Activated CD4-positive, alpha-beta T cell treated with anti-CD3 and anti-CD28 coated beads for 4 hours (primary cell): ENCODE measurements around the gene CDH4.

Experiments used
- DNase-seq, 2 donors: peaks; one replicate each; pipeline ENCODE4 v3.0.0-alpha.2; 2020

Gene CDH4

DNA sequence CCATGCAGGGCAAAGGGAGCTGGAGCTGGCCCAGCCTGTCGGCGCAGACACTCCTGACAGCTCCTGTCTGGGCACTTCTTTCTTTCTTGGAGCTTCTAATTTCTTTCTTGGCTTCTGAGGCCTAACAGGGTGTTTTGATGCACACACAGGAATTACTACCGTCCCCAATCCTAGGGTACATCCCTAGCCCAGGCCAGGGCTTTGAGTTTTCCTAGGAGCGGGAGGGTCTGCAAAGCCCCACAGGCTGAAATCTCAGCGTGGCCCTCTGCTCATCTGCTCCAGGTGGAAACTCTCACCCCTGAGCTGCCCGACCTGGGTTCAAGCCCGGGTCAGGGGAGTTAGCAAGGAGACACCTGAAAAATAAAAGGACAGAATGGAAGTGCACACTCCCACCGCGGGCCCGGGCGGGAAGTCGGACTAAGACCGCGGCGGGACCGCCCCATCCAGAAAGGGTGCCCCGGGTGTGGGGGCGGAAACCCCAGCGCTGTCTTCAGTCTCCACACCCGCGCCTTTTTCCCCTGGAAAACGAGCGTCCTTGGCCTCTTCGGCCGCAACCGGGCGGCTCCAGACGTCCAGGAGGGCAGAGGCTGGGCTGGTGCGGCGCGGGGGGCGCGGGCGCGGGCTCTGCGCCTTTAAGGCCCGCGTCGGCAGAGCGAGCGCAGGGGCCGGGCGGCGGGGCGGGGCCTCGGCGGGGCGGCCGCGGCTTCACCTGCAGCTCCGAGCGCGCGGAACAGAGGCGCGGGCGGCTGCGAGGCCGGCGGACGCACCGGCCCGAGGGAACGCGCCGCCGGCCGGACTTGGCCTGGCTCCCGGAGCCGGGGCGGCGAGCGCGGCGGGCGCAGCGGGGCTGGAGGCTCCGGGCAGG lies at the start of gene CDH4:
Gene CDH4, plus strand, starts transcription at position 733 of the 865 bp plus-strand sequence.
- no peak for DNase-seq

DNA sequence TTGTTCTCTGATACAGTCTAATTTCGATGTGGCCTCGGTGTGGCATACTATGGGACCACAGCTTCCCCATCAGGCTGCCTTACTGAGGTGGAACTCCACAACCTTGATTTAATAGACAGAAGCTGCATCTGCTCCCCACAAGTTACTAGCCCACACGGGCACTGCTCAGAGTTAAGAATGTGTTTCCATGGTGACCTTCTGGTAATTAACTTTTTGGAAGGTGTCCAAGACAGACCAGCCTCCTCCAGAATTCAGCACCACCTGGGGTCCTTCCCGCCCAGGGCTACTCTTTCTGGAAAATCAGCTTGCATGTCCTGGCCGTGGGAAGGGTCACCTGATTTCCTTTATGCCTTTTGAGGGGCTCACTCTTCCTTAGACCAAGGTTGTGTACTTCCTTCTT lies 48.7 kb upstream of the CDH4 start:
- DNase-seq: no peak

DNA sequence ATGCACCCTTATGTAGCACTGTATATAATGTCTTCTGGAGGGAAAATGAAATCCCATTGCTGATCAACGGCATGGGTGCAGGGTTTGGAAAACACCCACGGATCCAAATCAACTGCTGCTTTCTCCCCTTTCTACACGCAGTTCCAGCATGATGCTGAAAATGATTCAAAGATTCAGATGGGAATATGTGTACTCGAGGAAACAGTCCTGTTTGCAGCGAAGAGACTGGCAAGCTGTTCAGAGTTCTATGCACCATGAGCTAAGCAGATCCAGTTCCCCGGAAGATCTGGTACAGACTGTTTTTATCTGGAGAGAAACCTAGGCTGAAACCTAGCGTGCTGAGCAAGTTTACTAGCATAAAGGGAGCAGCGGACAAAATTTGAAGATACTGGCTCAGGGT lies 47.9 kb upstream of the CDH4 start:
- DNase-seq: no peak

DNA sequence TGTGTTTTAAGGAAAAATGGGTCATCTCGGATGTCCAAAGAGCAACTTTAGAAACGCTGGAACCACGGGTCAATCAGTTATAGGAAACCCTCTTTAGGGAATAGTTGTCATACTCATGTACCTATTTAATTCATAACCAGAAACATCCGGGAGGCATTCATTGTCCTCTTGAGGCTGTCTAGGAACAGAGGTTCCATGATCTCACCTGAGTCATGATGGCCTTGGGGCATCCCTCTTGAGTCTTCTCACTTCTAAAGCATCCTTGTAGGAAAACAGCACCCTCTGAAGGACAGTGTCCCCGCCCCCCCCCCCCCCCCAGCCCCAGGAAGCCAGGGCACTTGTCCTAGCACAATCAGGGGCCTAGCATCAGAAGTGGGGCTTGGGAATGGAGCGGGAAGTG lies 46.3 kb upstream of the CDH4 start:
- DNase-seq: no peak

DNA sequence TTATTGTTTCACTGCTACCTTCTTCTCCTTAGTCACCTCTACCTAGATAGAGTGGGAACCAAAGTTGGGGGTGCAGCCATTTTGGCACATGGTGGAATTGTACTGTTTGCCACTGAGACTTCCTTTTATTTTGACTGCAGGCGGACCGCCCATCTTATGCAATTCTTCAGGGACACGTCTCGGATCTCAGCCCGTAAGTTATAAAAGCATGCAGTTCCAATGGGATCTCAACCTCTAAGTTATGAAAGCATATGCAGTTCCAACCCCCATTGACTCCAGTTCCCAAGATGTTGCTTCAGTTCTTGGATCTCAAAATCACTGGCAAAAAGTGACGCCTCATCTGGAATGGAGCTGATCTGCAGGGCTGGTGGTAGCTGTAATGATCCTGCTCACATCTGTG lies 41.2 kb upstream of the CDH4 start:
- no peak for DNase-seq

DNA sequence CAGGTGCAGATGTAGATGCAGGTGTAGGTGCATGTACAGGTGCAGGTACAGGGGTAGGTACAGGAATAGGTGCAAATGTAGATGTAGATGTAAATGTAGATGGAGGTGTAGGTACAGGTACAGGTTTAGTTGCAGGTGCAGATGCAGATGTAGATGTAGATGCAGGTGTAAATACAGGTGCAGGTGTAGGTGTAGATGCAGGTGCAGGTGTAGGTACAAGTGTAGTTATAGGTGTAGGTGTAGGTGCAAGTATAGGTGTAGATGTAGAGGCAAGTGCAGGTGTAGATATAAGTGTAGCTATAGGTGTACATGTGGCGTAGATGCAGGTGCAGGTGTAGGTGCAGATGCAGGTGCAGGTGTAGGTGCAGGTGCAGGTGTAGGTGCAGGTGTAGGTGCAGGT lies 34.2 kb upstream of the CDH4 start:
- no peak for DNase-seq

DNA sequence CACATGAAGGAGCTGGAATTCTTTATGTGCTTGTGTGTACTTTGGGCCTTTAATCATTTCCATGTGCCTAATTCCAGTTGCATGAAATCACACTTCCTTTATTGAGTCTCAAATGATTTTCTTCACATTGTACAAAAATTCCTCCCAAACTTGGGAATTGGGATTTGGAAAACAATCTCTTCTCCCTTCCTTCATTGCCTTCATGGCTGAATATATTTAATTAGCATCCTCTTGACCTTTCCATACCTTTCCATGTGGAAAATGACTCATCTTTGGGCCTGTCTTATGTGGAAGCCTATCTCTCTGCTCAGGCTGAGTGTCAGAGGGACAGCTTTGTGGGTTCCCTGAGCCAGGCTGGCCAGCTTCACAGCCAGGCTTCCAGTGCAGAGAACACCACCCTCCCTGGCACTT lies 33.0 kb upstream of the CDH4 start:
- no peak for DNase-seq

DNA sequence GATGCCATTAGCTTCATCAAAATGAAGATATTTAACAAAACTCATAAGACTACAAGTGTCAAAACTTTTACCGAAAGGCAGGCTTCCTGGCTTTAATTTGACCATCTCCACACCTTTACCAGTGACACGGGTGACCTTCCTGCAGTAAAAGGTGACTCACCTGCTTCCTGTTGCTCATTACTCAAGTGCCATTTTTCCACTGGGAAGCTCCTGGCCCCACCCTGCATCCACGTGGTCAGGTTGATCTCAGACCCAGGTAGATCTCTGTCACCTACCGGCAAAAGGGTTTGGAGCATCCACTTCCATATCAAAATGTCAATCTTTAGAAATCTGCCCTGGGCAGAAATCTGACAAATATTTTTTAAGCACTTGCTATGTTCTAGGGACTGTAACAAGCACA lies 31.9 kb upstream of the CDH4 start:
- no peak for DNase-seq

DNA sequence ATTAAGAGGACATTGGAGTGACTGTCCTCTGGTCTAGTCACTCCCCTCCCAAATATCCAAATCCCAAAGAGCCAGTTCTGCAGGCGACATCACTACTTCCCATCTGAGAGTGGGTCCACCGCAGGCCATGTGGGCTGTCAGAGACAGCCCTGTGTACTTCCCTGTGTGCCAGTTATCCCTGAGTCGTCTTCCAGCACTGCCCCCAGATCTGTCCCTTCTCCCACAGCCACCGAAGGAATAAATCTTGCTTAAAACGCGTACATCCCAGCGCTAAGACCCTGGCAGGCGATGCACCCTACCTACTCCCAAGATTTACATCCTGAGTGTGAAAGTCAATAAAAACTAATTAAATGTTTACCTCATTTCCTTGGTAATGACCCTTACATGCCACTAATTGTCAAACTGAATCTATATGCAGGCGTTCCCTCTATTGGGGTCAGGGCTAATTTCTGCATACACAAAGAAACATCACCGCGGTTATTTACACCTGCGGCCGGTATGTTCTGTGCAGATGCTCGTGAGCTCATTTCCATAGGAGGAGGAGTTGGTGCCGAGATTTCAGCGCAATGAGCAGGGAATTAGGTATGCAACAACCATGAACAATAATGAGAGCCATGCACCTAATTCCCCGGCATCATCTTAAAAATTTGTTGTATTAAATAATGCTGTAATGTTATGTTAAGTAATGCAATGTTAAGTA lies 31.3 kb upstream of the CDH4 start:
- DNase-seq: no peak

DNA sequence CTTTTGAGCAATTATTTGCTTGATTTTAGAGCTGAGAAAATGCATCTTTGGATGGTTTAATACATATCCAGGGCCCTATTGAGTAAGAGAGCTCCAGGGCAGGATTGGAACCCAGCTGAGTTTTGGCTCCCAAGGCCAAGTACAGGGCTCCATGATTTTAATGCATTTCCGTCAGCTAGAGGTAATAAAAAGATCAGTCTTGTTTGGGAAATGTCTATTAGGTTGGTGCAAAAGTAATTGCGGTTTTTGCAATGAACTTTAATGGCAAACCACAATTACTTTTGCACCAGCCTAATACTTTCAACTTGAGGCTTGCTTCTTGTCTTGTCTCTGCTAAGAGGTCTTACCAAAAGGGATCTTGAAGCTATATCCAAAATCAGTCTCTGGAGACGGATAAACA lies 29.4 kb upstream of the CDH4 start:
- DNase-seq: no peak

DNA sequence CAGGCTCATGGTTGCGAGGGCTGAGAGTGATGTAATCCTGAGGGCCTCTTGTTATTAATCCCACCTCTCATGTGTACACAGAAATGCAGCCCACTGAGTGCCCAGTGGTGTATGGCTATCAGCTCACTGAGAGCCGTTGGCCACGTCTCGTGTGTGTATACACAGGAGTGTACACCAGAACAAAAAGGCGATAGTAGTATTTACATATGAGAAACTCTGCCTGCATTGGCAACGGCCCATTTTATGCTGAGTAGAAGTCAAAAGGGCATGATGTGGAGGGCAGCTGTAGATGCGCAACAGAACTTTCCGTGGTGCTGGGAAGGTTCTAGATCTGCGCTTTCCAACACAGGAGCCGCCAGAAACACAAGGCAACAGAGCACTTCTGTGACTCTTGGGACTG lies 28.9 kb upstream of the CDH4 start:
- no peak for DNase-seq

DNA sequence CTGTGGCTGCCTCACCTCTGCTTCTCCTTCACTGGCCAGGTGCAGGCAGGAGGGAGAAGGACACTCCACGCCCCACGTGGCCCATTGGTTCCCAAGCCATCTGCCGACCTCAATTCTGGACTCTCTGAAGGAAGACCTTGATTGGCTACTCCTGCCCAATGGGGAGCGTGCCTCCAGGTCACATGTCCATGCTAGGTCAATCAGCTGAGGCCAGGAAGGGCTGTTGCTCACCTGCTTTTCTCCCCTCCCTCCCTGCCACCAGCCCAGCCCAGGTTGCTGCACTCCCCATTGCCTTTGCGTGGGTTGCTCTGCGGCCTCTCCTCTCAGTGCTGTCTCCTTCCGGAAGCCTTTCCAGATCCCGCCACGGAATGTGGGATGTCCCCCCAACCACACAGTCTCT lies 21.9 kb upstream of the CDH4 start:
- no peak for DNase-seq

DNA sequence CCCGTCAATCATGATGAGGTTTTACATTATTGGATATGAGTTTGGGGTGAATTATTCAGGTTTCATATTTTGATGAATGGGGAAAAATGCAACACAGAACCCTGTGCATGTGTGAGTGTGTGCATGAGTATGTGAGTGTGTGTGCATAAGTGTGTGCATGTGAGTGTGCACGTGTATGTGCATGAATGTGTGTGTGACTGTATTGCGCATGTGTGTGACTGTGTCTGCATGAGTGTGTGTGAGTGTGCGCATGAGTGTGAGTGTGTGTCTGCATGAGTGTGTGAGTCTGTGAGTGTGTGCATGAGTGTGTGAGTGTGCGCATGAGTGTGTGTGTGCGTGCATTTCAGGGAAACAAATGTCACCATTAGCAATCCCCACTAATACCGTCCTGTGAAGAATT lies 18.5 kb upstream of the CDH4 start:
- DNase-seq: no peak

DNA sequence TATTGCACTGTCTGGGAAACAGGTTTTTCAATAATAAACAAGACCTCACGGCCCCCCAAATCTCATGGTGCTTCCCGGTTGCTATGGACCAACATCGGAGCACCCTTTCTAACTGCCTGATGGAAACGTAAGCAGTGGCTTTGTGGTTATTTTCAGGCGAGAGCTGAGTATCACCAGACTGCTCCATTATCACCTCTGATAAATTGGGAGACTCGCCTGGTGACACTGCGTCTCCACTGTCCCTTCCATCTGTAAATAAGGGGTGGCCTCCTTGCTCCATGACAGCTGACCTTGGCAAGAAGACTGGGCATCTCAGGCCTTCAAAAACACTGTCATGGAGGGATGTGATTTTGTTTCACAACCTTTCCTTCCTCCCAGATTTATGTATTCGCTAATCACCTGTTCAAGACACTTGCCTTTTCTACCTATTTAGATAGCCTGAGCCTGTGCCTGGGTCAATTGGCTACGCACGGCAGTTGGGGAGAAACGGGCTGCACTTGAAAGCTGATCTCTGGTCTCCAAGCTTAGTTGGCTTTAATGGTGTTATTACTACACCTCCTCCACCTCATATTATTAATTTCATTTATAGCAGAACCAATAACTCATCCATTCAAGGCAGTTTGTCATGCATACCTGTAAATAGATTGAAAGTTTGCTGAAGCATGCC lies 17.7 kb upstream of the CDH4 start:
- no peak for DNase-seq

DNA sequence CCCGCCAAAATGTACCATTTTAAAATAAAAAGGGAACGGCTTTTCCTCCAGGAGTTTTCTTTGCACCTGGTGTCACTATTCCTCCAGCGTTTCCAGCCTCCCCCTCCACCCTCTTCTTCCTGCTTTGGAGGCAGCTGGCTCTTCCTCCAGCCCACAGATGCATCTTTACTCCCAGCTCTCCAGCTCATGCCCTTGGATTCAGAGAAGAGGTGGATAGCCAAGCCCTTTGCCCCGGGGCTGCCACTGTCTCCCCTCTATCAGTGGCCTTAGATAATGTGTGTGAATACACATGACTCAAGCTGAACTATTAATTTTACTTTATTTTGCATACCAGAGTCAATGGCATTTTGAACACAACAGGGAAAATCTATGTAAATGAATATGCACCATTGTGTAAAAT lies 15.3 kb upstream of the CDH4 start:
- DNase-seq: no peak

DNA sequence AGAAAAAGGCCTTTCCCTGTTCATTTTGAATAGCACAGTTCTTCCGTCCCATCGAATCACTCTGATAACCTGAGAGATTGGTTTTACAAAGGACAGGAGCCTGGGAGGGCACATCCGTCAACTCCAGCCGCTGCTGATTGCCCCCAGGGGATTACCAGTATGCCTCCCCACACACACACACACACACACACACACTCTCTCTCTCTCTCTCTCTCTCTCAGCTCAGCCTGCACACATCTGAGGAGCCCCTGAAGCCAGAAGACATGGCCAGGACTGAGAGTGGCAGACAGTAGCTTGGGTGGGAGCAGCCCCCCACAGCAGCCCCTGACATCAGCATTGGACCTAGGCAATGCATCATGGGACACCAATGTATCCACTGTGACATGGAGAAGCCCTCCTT lies 13.2 kb upstream of the CDH4 start:
- no peak for DNase-seq

DNA sequence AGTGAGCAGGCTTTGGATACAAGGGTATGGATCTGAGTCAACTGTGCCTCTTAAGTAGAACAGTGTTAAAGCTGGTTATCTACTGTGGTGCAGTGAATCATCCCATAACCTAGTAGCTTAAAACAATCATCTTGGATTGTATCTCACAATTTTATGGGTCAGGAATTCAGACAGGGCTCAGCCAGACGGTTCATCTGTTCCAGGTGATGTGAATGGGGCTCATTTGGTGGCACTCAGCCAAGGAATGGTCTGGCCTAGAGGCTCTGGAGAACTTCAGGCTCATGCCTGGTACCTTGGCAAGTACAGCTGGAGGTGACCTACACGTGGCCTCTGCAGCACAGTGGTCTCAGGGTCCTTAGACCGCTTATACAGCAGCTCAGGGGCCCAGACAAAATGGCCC lies 11.2 kb upstream of the CDH4 start:
- no peak for DNase-seq

DNA sequence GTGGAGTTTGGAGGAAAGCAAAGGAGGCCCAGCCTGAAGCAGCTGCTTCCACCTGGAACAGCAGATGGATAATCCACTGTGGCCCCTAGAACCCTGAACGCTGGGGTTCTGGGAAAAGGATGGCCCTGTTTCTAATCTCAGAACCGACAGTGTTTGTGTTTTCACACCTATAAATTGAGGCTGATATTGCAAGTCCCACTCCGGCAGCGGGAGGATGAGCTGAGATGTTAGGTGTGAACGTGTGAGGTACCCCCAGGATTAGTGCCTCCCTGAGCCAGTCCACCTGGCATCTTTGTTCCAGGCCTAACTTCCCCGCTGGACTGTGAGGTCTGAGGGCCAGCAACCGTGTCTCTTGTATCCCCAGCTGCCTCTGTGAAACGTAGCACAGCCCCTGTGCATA lies 7.8 kb upstream of the CDH4 start:
- DNase-seq: no peak

DNA sequence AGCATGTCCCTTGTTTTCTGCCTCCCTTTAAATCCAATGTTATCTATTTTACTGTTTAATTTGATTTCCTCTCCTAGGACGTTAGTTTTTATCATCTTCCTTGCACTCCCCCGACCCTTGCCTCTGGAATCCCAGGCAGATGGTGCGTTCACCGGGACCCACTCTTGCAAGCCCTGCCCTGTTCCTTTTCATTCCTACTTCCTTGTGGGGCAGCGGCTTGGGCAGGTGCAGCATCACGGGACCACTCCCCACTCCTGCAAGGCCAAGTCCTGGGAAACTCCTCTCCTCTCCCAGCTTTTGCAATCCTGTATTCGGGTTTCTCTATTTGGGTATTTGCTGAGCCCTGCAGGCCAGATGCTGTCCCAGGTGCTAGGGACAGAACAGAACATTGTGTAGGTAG lies 5.8 kb upstream of the CDH4 start:
- DNase-seq: no peak

DNA sequence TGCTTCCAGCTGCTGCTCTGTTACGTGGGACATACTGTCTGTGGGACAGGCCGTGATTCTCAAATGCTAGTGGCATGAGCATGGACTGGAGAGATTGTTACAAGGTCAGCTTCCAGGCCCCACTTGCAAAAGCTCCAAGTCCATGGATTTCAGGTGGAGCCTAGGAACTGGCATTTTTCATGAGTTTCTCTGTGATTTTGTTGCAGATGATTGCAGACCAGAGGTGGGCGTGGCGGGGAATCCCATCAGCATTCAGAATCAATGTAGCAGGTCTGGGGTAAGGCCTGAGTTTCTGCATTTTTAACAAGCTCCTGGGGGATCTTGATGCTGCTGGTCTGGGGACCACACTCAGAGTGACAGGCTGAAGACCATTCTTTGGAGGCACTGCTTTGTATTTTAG lies 2.4 kb upstream of the CDH4 start:
- no peak for DNase-seq

DNA sequence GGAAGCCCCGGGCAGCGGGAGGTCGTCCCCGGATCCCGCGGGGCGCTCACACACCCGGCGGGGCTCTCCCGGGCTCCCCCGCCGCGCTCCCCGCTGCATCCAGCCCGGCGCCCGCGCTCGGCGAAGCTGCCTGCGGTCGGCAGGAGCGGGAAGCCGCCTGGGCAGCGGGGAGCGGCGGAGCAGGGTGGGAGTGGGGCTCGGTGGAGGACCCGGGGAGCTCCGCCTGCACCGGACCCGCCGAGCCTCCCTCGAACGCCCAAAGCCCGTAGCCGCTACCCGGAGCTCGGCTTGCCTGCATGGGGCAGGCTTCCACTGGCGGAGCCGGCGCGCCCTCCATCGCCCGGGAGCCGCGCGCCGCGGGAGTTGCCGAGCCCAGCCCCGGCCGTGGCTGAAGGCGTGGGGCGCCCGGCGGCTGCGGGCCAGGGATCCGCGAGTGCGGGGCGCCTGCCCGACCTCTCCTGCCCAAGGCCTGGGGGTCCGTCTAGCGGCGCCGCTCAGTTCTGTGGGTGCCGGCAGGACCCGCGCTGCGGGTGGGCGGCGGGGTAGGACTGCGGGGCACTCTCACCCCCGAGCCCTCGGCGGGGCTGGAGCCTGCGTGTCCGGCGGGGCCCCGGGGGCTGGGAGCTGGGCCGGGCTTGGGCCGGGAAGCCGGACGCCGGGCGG lies 671 bp downstream of the CDH4 start:
- no peak for DNase-seq

DNA sequence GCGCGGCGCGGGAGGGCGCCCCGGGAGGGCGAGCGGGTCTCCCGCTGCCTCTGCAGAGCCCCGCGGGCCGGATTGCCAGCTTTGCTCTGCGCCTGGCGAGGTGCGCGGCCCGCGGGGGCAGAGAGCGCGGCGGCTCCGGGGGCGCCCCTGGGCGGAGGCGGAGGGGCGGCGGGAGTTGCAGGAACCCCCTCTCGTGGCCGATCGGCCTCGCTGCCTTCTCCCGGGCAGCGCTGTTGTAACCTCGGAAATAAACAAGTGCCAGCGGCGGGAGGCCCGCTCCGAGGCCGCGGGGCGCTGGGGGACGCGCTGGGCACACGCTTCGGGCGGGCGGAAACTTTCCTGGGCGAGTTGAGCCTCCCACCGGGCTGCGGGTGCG lies 1.2 kb downstream of the CDH4 start:
- no peak for DNase-seq

DNA sequence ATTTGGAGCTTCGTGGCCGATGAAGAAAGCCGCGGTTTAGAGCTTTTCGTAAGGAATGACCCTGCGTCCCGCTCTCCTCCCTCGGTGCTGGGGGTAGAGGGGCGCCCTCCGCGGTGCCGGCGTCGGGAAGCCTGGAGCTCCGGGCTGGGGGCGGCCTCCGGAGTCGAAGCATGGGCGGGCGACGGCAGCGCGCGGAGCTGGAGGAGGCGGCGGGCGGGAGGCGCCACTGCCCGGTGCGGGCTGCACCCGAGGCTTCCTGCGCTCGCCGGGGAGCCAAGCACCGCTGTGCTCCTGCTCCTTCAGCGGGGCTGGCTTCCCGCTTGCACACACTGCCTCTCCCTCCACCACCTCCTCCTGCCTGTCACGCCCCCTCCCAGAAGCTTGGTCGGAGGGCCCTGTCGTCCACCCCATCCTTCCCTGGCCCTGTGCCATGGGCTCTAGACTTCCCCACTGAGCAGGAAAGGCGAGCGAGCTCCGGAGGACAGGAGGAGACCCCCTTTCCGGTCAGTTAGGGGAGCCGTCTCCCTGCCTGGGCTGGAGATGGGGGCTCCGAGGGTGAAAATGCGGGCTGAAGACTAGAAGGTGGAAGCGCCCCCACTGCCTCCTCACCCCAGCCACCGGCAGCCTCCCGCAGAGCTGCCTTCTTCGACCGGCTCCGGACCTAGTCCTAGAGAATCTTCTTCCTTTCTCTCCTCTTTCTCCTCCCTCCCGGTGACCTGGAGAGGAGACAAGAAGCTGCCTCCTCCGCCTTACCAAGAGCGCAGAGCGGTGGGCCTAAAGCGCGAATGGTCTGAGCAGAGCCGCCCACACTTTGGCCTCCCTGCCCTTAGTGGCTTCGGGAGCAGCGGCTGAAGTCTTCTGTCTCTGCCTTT lies 1.8 kb downstream of the CDH4 start:
- DNase-seq: no peak
